ENCODE measurements around the gene DNMT3A. TPM values are rescaled to one million over a fixed set of nuclear protein-coding genes. Genes with fewer than 3 reads are reported as not detected.

Gene DNMT3A
- total RNA-seq, 1 experiment from 2014 or later: 6.0 TPM

GRCh38 chr2:25270061-25270460 lies 71.7 kb downstream of the DNMT3A start:
- Histone ChIP-seq H3K36me3 (no peaks in the 10 kb centered on the region; the same call in 1 of the 2 replicates), H3K4me3 (no peak overlapping the region), H3K27me3 (no peaks in the 10 kb centered on the region), H3K9me3 (no peaks in the 10 kb centered on the region)
- DNase-seq: no peak

GRCh38 chr2:25269233-25269632 lies 72.5 kb downstream of the DNMT3A start:
- no peak for DNase-seq
- H3K4me3 ChIP-seq: no peak overlapping the region
- no peaks in the 10 kb centered on the region for H3K36me3 ChIP-seq
- H3K9me3 ChIP-seq: no peaks in the 10 kb centered on the region
- no peaks in the 10 kb centered on the region for H3K27me3 ChIP-seq

- no peaks in the 10 kb centered on the region for H3K9me3 ChIP-seq
- H3K4me3 ChIP-seq: no peak overlapping the region
- H3K27me3 ChIP-seq: no peaks in the 10 kb centered on the region
- no peaks in the 10 kb centered on the region for H3K36me3 ChIP-seq
- no peak for DNase-seq
Observed at GRCh38 chr2:25268139-25268538, 73.6 kb downstream of the DNMT3A start.

GRCh38 chr2:25266399-25266798 lies 75.3 kb downstream of the DNMT3A start:
- no peak overlapping the region for H3K4me3 ChIP-seq
- H3K9me3 ChIP-seq: no peaks in the 10 kb centered on the region
- H3K36me3 ChIP-seq: no peaks in the 10 kb centered on the region
- no peaks in the 10 kb centered on the region for H3K27me3 ChIP-seq
- no peak for DNase-seq

- no peak for DNase-seq
- Histone ChIP-seq H3K4me3 (no peak overlapping the region), H3K27me3 (no peaks in the 10 kb centered on the region), H3K36me3 (no peaks in the 10 kb centered on the region), H3K9me3 (no peaks in the 10 kb centered on the region)
Observed at GRCh38 chr2:25265802-25266201, 75.9 kb downstream of the DNMT3A start.

- Histone ChIP-seq H3K9me3 (no peaks in the 10 kb centered on the region), H3K36me3 (no peaks in the 10 kb centered on the region), H3K27me3 (no peaks in the 10 kb centered on the region), H3K4me3 (no peak overlapping the region)
- DNase-seq: no peak
Observed at GRCh38 chr2:25265001-25265400, 76.7 kb downstream of the DNMT3A start.

GRCh38 chr2:25262288-25262687 lies 79.4 kb downstream of the DNMT3A start:
- no peak for DNase-seq
- H3K27me3 ChIP-seq: no peaks in the 10 kb centered on the region

GRCh38 chr2:25259737-25260124 lies 82.0 kb downstream of the DNMT3A start:
- H3K27me3 ChIP-seq: no peaks in the 10 kb centered on the region
- no peaks in the 10 kb centered on the region for H3K9me3 ChIP-seq
- DNase-seq: no peak
- no peaks in the 10 kb centered on the region for H3K36me3 ChIP-seq
- no peak overlapping the region for H3K4me3 ChIP-seq

More at GRCh38 chr2:25262288-25262687, 79.4 kb downstream of the DNMT3A start:
- H3K36me3 ChIP-seq: no peaks in the 10 kb centered on the region
- H3K9me3 ChIP-seq: no peaks in the 10 kb centered on the region
- H3K4me3 ChIP-seq: no peak overlapping the region

GRCh38 chr2:25258847-25259736 lies 82.6 kb downstream of the DNMT3A start:
- no peaks in the 10 kb centered on the region for H3K9me3 ChIP-seq
- no peak for DNase-seq

GRCh38 chr2:25257931-25258846 lies 83.5 kb downstream of the DNMT3A start:
- no peak for DNase-seq
- Histone ChIP-seq H3K4me3 (no peak overlapping the region), H3K36me3 (no peaks in the 10 kb centered on the region), H3K27me3 (no peaks in the 10 kb centered on the region), H3K9me3 (no peaks in the 10 kb centered on the region)

More at GRCh38 chr2:25258847-25259736, 82.6 kb downstream of the DNMT3A start:
- Histone ChIP-seq H3K27me3 (no peaks in the 10 kb centered on the region), H3K36me3 (no peaks in the 10 kb centered on the region), H3K4me3 (no peak overlapping the region)

- DNase-seq: no peak
- H3K9me3 ChIP-seq: no peaks in the 10 kb centered on the region
- H3K36me3 ChIP-seq: no peaks in the 10 kb centered on the region
- H3K27me3 ChIP-seq: no peaks in the 10 kb centered on the region
- no peak overlapping the region for H3K4me3 ChIP-seq
Observed at GRCh38 chr2:25257032-25257552, 84.6 kb downstream of the DNMT3A start.

- DNase-seq: no peak
- H3K4me3 ChIP-seq: no peak overlapping the region
- no peaks in the 10 kb centered on the region for H3K27me3 ChIP-seq
- no peaks in the 10 kb centered on the region for H3K36me3 ChIP-seq
- no peaks in the 10 kb centered on the region for H3K9me3 ChIP-seq
Observed at GRCh38 chr2:25256488-25256875, 85.2 kb downstream of the DNMT3A start.

GRCh38 chr2:25255745-25256487 lies 85.8 kb downstream of the DNMT3A start:
- Histone ChIP-seq H3K4me3 (no peak overlapping the region), H3K9me3 (no peaks in the 10 kb centered on the region), H3K27me3 (no peaks in the 10 kb centered on the region), H3K36me3 (no peaks in the 10 kb centered on the region)
- no peak for DNase-seq

- no peaks in the 10 kb centered on the region for H3K9me3 ChIP-seq
- no peak overlapping the region for H3K4me3 ChIP-seq
- no peaks in the 10 kb centered on the region for H3K27me3 ChIP-seq
- H3K36me3 ChIP-seq: no peaks in the 10 kb centered on the region
- no peak for DNase-seq
Observed at GRCh38 chr2:25254961-25255360, 86.8 kb downstream of the DNMT3A start.

- DNase-seq: no peak
- no peak overlapping the region for H3K4me3 ChIP-seq
Observed at GRCh38 chr2:25253153-25253626, 88.5 kb downstream of the DNMT3A start.

More at GRCh38 chr2:25253153-25253626, 88.5 kb downstream of the DNMT3A start:
- no peaks in the 10 kb centered on the region for H3K36me3 ChIP-seq
- no peaks in the 10 kb centered on the region for H3K27me3 ChIP-seq
- no peaks in the 10 kb centered on the region for H3K9me3 ChIP-seq
